ENCODE measurements around the gene PCDHGA10.
"Not testable (repeated sequence)": the region's sequence is repeated elsewhere in the genome, so short reads cannot be mapped to it uniquely, and the experiment has no call there.

The PCDHGA10 gene

DNA sequence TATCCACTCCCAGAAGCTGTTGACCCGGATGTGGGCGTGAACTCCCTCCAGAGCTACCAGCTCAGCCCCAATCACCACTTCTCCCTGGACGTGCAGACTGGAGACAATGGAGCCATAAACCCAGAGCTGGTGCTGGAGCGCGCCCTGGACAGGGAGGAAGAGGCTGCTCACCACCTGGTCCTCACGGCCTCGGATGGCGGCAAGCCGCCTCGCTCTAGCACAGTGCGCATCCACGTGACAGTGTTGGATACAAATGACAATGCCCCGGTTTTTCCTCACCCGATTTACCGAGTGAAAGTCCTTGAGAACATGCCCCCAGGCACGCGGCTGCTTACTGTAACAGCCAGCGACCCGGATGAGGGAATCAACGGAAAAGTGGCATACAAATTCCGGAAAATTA, 19.5 kb upstream of the PCDHGA10 start:
- DNase-seq: no peak

DNA sequence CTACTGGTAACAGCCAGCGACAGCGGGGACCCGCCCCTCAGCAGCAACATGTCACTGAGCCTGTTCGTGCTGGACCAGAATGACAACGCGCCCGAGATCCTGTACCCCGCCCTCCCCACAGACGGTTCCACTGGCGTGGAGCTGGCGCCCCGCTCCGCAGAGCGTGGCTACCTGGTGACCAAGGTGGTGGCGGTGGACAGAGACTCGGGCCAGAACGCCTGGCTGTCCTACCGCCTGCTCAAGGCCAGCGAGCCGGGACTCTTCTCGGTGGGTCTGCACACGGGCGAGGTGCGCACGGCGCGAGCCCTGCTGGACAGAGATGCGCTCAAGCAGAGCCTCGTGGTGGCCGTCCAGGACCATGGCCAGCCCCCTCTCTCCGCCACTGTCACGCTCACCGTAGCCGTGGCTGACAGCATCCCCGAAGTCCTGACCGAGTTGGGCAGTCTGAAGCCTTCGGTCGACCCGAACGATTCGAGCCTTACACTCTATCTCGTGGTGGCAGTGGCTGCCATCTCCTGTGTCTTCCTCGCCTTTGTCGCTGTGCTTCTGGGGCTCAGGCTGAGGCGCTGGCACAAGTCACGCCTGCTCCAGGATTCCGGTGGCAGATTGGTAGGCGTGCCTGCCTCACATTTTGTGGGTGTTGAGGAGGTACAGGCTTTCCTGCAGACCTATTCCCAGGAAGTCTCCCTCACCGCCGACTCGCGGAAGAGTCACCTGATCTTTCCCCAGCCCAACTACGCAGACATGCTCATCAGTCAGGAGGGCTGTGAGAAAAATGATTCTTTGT, 18.2 kb upstream of the PCDHGA10 start:
- DNase-seq: not testable (repeated sequence)

- DNase-seq: not testable (repeated sequence)
These were observed 14.8 kb upstream of the PCDHGA10 start, which contains the start of gene PCDHGB5 for GRCh38 chr5:141397756-141398551. TSS of gene PCDHGB5 (plus strand) at chr5:141397947. CDS start at chr5:141398128, 181 bp downstream.

DNA sequence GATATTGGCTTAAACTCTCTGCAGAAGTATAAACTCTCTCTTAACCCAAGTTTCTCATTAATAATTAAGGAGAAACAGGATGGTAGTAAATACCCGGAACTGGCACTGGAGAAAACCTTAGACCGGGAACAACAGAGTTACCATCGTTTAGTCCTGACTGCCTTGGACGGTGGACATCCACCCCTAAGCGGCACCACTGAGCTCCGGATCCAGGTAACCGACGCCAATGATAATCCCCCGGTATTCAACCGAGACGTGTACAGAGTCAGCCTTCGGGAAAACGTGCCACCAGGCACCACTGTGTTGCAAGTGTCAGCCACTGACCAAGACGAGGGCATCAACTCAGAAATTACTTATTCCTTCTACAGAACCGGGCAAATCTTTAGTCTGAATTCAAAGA, 14.2 kb upstream of the PCDHGA10 start:
- DNase-seq: no peak

DNA sequence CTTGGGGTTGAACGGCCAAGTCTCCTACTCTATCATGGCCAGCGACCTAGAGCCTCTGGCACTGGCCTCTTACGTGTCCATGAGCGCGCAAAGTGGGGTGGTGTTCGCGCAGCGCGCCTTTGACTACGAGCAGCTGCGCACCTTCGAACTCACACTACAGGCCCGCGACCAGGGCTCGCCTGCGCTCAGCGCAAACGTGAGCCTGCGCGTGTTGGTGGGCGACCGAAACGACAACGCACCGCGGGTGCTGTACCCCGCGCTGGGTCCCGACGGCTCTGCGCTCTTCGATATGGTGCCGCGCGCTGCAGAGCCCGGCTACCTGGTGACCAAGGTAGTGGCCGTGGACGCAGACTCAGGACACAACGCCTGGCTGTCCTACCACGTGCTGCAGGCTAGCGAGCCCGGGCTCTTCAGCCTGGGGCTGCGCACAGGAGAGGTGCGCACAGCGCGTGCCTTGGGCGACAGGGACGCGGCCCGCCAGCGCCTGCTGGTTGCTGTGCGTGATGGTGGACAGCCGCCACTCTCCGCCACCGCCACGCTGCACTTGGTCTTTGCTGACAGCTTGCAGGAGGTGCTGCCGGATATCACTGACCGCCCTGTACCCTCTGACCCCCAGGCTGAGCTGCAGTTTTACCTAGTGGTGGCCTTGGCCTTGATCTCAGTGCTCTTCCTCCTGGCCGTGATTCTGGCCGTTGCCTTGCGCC, 13.1 kb upstream of the PCDHGA10 start:
- DNase-seq: no peak

- no peak for DNase-seq
These were observed 10.1 kb upstream of the PCDHGA10 start, which contains the start of gene PCDHGA9 for GRCh38 chr5:141402553-141403243. TSS of gene PCDHGA9 (plus strand) at chr5:141402778. CDS start at chr5:141402953, 175 bp downstream.

DNA sequence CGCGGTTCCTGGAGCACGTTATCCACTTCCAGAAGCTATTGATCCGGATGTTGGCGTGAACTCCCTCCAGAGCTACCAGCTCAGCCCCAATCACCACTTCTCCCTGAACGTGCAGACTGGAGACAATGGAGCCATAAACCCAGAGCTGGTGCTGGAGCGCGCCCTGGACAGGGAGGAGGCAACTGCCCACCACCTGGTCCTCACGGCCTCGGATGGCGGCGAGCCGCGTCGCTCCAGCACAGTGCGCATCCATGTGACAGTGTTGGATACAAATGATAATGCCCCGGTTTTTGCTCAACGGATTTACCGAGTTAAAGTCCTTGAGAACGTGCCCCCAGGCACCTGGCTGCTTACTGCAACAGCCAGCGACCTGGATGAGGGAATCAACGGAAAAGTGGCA, 9.4 kb upstream of the PCDHGA10 start:
- DNase-seq: no peak

DNA sequence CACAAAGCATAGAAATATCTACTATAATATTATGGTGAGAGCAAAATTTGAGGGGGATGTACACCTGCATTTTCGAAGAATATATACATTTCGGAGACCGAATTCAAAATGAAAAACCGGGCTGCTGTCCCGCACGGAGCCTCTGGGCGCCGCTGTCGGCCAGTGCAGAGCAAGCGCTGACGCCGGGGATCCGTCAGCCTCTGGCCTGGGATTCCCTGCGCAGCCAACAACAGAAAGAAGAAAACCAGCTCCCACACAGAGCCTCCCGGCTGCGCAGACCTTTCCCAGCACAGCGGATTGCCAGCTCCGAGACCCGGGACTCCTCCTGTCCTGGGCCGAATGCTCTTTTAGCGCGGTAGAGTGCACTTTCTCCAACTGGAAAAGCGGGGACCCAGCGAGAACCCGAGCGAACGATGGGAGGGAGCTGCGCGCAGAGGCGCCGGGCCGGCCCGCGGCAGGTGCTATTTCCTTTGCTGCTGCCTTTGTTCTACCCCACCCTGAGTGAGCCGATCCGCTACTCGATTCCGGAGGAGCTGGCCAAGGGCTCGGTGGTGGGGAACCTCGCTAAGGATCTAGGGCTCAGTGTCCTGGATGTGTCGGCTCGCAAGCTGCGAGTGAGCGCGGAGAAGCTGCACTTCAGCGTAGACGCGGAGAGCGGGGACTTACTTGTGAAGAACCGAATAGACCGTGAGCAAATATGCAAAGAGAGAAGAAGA, 4.8 kb upstream of the PCDHGA10 start, which contains the start of gene PCDHGB6:
PCDHGB6 (plus strand) TSS at position 232 of the 716 bp plus-strand sequence; CDS start at position 414, 182 bp downstream.
- DNase-seq: not testable (repeated sequence)

GRCh38 chr5:141409598-141410306, 3.0 kb upstream of the PCDHGA10 start:
- DNase-seq: no peak

GRCh38 chr5:141411575-141411974, 1.2 kb upstream of the PCDHGA10 start:
- DNase-seq: no peak

GRCh38 chr5:141413540-141414069, 818 bp downstream of the PCDHGA10 start:
- no peak for DNase-seq

- DNase-seq: not testable (repeated sequence)
These were observed 1.9 kb downstream of the PCDHGA10 start for GRCh38 chr5:141414548-141415274.

DNA sequence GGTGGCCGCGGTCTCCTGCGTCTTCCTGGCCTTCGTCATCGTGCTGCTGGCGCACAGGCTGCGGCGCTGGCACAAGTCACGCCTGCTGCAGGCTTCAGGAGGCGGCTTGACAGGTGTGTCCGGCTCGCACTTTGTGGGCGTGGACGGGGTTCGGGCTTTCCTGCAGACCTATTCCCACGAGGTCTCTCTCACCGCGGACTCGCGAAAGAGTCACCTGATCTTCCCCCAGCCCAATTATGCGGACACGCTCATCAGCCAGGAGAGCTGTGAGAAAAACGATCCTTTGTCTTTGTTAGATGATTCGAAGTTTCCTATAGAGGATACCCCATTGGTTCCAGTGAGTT, 2.5 kb downstream of the PCDHGA10 start:
- DNase-seq: not testable (repeated sequence)

DNA sequence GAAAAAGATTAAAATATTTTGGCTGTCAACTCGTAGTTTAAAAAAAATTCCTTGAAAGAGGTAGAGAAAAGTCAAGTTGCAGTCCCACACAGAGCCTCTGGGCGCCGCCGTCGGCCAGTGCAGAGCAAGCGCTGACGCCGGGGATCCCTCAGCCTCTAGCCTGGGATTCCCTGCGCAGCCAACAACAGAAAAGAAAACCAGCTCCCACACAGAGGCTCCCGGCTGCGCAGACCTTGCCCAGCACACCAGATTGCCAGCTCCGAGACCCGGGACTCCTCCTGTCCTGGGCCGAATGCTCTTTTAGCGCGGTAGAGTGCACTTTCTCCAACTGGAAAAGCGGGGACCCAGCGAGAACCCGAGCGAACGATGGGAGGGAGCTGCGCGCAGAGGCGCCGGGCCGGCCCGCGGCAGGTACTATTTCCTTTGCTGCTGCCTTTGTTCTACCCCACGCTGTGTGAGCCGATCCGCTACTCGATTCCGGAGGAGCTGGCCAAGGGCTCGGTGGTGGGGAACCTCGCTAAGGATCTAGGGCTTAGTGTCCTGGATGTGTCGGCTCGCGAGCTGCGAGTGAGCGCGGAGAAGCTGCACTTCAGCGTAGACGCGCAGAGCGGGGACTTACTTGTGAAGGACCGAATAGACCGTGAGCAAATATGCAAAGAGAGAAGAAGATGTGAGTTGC, 4.8 kb downstream of the PCDHGA10 start, which contains the start of gene PCDHGB7:
PCDHGB7 (plus strand) TSS at position 184 of the 679 bp plus-strand sequence; CDS start at position 367, 183 bp downstream.
- DNase-seq: not testable (repeated sequence)

- DNase-seq: no peak
These were observed 6.5 kb downstream of the PCDHGA10 start for GRCh38 chr5:141419074-141419880.

GRCh38 chr5:141420855-141421488, 8.2 kb downstream of the PCDHGA10 start, which contains the start of gene PCDHGA11:
TSS of gene PCDHGA11 (plus strand) at chr5:141421051. CDS start at chr5:141421228, 177 bp downstream.
- DNase-seq: no peak

DNA sequence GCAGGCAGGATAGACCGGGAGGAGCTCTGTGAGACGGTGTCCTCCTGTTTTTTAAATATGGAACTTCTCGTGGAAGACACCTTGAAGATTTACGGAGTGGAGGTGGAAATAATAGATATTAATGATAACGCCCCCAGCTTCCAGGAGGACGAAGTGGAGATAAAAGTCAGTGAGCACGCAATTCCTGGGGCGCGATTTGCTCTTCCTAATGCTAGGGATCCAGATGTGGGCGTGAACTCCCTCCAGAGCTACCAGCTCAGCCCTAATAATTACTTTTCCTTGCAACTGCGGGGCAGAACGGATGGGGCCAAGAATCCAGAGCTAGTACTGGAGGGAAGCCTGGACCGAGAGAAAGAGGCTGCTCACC, 8.7 kb downstream of the PCDHGA10 start:
- no peak for DNase-seq

DNA sequence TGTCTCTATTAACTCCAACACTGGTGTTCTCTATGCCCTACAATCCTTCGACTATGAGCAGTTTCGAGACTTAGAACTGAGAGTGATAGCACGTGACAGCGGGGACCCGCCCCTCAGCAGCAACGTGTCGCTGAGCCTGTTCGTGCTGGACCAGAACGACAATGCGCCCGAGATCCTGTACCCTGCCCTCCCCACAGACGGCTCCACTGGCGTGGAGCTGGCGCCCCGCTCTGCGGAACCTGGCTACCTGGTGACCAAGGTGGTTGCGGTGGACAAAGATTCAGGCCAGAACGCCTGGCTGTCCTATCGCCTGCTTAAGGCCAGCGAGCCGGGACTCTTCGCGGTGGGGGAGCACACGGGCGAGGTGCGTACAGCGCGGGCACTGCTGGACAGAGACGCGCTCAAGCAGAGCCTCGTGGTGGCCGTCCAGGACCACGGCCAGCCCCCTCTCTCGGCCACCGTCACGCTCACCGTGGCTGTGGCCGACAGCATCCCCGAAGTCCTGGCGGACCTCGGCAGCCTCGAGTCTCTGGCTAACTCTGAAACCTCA, 10.0 kb downstream of the PCDHGA10 start:
- no peak for DNase-seq
